Measurements from ENCODE around the gene OTOG. TPM values are rescaled to one million over a fixed set of nuclear protein-coding genes. Genes with fewer than 3 reads are reported as not detected.

Gene OTOG
- total RNA-seq, 1 donor from 2014 or later, result not detected

GRCh38 chr11:17588166-17588565, 41.1 kb downstream of the OTOG start:
- intact Hi-C loops (cut with DNase I), result no loop called here
- Histone ChIP-seq H3K27ac (no peak overlapping the region), H3K9me3 (no peaks in the 10 kb centered on the region), H3K36me3 (no peaks in the 10 kb centered on the region), H3K4me3 (no peak overlapping the region), H3K4me1 (no peaks in the 10 kb centered on the region), H3K27me3 (no peaks in the 10 kb centered on the region)
- no peak for DNase-seq (ENCODE audit: extremely low spot score in 2 of 2)
- TF ChIP-seq POLR2AphosphoS5 (IDR thresholded peaks at IDR 0.05; ENCODE audit: insufficient read depth in 1 of 2, low read depth in 1 of 2) (no peak), POLR2A (IDR thresholded peaks at IDR 0.05) (no peak), CTCF (IDR thresholded peaks at IDR 0.05) (no peak)

- Histone ChIP-seq H3K4me1 (no peaks in the 10 kb centered on the region), H3K27ac (no peak overlapping the region), H3K9me3 (no peaks in the 10 kb centered on the region), H3K27me3 (no peaks in the 10 kb centered on the region), H3K36me3 (no peaks in the 10 kb centered on the region), H3K4me3 (no peak overlapping the region)
- TF ChIP-seq POLR2A (IDR thresholded peaks at IDR 0.05) (no peak), CTCF (IDR thresholded peaks at IDR 0.05) (no peak), POLR2AphosphoS5 (IDR thresholded peaks at IDR 0.05; ENCODE audit: insufficient read depth in 1 of 2, low read depth in 1 of 2) (no peak)
- no peak for DNase-seq (ENCODE audit: extremely low spot score in 2 of 2)
- intact Hi-C loops (cut with DNase I), result no loop called here
Observed at GRCh38 chr11:17588721-17589120, 41.7 kb downstream of the OTOG start.

- no peak for DNase-seq (ENCODE audit: extremely low spot score in 2 of 2)
- no peaks in the 10 kb centered on the region for H3K36me3 ChIP-seq
- H3K4me3 ChIP-seq, result no peak overlapping the region
- no peak for TF ChIP-seq CTCF (IDR thresholded peaks at IDR 0.05)
- TF ChIP-seq POLR2AphosphoS5 (IDR thresholded peaks at IDR 0.05; ENCODE audit: insufficient read depth in 1 of 2, low read depth in 1 of 2), result no peak
- no peak for TF ChIP-seq POLR2A (IDR thresholded peaks at IDR 0.05)
- no peaks in the 10 kb centered on the region for H3K27me3 ChIP-seq
- intact Hi-C loops (cut with DNase I), result loop anchor here (10.0 kb wide), 1 partner anchor 384 kb away; no protein-coding TSS in a partner anchor
- H3K27ac ChIP-seq, result no peak overlapping the region
- H3K4me1 ChIP-seq, result no peaks in the 10 kb centered on the region
- H3K9me3 ChIP-seq, result no peaks in the 10 kb centered on the region
Observed at GRCh38 chr11:17590463-17590862, 43.4 kb downstream of the OTOG start.

- no peak for DNase-seq (ENCODE audit: extremely low spot score in 2 of 2)
- H3K36me3 ChIP-seq, result no peaks in the 10 kb centered on the region
- H3K4me1 ChIP-seq, result no peaks in the 10 kb centered on the region
- H3K4me3 ChIP-seq, result no peak overlapping the region
- no peaks in the 10 kb centered on the region for H3K9me3 ChIP-seq
- no peak overlapping the region for H3K27ac ChIP-seq
- intact Hi-C loops (cut with DNase I), result loop anchor here (10.0 kb wide), 1 partner anchor 384 kb away; no protein-coding TSS in a partner anchor
- no peaks in the 10 kb centered on the region for H3K27me3 ChIP-seq
- no peak for TF ChIP-seq POLR2A (IDR thresholded peaks at IDR 0.05)
- no peak for TF ChIP-seq CTCF (IDR thresholded peaks at IDR 0.05)
- no peak for TF ChIP-seq POLR2AphosphoS5 (IDR thresholded peaks at IDR 0.05; ENCODE audit: insufficient read depth in 1 of 2, low read depth in 1 of 2)
Observed at GRCh38 chr11:17591293-17591692, 44.2 kb downstream of the OTOG start.

GRCh38 chr11:17593466-17594245, 46.6 kb downstream of the OTOG start:
- no peak overlapping the region for H3K4me3 ChIP-seq
- no peak overlapping the region for H3K27ac ChIP-seq
- intact Hi-C loops (cut with DNase I), result loop anchor here (10.0 kb wide), 1 partner anchor 381 kb away; no protein-coding TSS in a partner anchor
- DNase-seq (ENCODE audit: extremely low spot score in 2 of 2), result peak; percentile 77 to 81
- no peaks in the 10 kb centered on the region for H3K4me1 ChIP-seq
- H3K27me3 ChIP-seq, result no peaks in the 10 kb centered on the region
- no peaks in the 10 kb centered on the region for H3K36me3 ChIP-seq
- no peaks in the 10 kb centered on the region for H3K9me3 ChIP-seq
- TF ChIP-seq CTCF (IDR thresholded peaks at IDR 0.05) (no peak), POLR2AphosphoS5 (IDR thresholded peaks at IDR 0.05; ENCODE audit: insufficient read depth in 1 of 2, low read depth in 1 of 2) (no peak), POLR2A (IDR thresholded peaks at IDR 0.05) (no peak)

Data from vagina (tissue), 2 donors.